ENCODE measurements around the gene C1QA.

The C1QA gene

DNA sequence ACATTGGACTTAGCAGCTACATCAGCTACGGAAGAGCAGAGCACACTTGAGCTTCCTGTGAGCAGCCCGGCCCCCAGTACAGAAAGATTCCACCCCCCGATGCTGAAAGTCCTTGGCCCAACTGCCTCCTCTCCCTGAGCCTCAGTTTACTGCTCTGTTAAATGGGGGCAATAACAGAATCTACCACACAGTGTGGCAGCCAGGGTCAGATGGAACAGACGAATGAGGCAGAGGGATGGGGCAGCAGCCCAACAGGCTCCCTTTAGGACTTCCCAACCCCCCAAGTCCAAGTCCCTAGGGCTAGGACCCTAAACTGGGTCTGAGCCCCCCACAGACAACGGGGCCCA, 22.9 kb upstream of the C1QA start:
- Histone ChIP-seq H3K27me3 (ENCODE audit: insufficient read depth, poor library complexity, severe bottlenecking) (no peaks in the 10 kb centered on the region), H3K4me3 (replicated peaks; ENCODE audit: insufficient read depth, low read length) (no peak overlapping the region), H3K27ac (replicated peaks) (no peak overlapping the region)
- no peak for TF ChIP-seq GABPA (IDR thresholded peaks at IDR 0.05; ENCODE audit: low read depth)
- TF ChIP-seq CTCF (IDR thresholded peaks at IDR 0.05; ENCODE audit: insufficient read depth, low read length): no peak
- TF ChIP-seq, protein P1, sequence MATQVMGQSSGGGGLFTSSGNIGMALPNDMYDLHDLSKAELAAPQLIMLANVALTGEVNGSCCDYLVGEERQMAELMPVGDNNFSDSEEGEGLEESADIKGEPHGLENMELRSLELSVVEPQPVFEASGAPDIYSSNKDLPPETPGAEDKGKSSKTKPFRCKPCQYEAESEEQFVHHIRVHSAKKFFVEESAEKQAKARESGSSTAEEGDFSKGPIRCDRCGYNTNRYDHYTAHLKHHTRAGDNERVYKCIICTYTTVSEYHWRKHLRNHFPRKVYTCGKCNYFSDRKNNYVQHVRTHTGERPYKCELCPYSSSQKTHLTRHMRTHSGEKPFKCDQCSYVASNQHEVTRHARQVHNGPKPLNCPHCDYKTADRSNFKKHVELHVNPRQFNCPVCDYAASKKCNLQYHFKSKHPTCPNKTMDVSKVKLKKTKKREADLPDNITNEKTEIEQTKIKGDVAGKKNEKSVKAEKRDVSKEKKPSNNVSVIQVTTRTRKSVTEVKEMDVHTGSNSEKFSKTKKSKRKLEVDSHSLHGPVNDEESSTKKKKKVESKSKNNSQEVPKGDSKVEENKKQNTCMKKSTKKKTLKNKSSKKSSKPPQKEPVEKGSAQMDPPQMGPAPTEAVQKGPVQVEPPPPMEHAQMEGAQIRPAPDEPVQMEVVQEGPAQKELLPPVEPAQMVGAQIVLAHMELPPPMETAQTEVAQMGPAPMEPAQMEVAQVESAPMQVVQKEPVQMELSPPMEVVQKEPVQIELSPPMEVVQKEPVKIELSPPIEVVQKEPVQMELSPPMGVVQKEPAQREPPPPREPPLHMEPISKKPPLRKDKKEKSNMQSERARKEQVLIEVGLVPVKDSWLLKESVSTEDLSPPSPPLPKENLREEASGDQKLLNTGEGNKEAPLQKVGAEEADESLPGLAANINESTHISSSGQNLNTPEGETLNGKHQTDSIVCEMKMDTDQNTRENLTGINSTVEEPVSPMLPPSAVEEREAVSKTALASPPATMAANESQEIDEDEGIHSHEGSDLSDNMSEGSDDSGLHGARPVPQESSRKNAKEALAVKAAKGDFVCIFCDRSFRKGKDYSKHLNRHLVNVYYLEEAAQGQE (IDR thresholded peaks at IDR 0.05; ENCODE audit: insufficient replicate concordance, low read depth): no peak
- TF ChIP-seq POLR2AphosphoS5 (IDR thresholded peaks at IDR 0.05; ENCODE audit: low read depth): no peak
- no peak for TF ChIP-seq SPI1 (IDR thresholded peaks at IDR 0.05; ENCODE audit: borderline replicate concordance, low read depth)
- DNase-seq (ENCODE audit: low read depth in 1 of 2, low spot score in 1 of 2): no peak

DNA sequence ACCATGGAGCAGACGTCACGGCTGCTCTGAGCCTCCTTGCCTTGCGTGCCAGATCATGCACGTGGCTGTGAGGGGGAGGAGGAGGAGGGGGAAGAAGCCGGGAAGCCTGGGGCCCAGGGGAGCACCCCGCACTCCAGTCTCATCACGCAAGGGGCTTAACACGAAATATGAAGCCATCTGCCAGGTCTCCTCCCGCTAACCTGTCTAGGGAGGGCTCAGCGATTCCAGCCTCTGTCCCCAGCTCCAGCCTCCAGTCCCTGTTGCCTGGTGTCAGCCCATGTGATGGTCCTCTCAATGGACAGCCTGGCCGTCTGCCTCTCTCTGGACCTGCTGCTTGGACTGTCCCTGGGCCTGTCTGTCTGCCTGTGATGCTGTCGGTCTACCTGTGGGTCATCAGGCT, 22.5 kb upstream of the C1QA start:
- TF ChIP-seq GABPA (IDR thresholded peaks at IDR 0.05; ENCODE audit: low read depth) (no peak), SPI1 (IDR thresholded peaks at IDR 0.05; ENCODE audit: borderline replicate concordance, low read depth) (no peak), POLR2AphosphoS5 (IDR thresholded peaks at IDR 0.05; ENCODE audit: low read depth) (no peak), CTCF (IDR thresholded peaks at IDR 0.05; ENCODE audit: insufficient read depth, low read length) (no peak)
- TF ChIP-seq, protein P1 (IDR thresholded peaks at IDR 0.05; ENCODE audit: insufficient replicate concordance, low read depth): no peak
- no peaks in the 10 kb centered on the region for H3K27me3 ChIP-seq (ENCODE audit: insufficient read depth, poor library complexity, severe bottlenecking)

GRCh38 chr1:22615886-22616285, 20.5 kb upstream of the C1QA start:
- TF ChIP-seq SPI1 (IDR thresholded peaks at IDR 0.05; ENCODE audit: borderline replicate concordance, low read depth) (0 out of 2 replicates have a peak, but pooled peaks have one; percentile 13), GABPA (IDR thresholded peaks at IDR 0.05; ENCODE audit: low read depth) (no peak), CTCF (IDR thresholded peaks at IDR 0.05; ENCODE audit: insufficient read depth, low read length) (no peak)
- TF ChIP-seq, protein P1 (IDR thresholded peaks at IDR 0.05; ENCODE audit: insufficient replicate concordance, low read depth): no peak
- no peaks in the 10 kb centered on the region for H3K27me3 ChIP-seq (ENCODE audit: insufficient read depth, poor library complexity, severe bottlenecking)
- DNase-seq (ENCODE audit: low read depth in 1 of 2, low spot score in 1 of 2): peak in 1 of 2 experiments; percentile 41
- H3K27ac ChIP-seq (replicated peaks): no peak overlapping the region
- H3K4me3 ChIP-seq (replicated peaks; ENCODE audit: insufficient read depth, low read length): no peak overlapping the region

More for the DNA sequence above, 22.5 kb upstream of the C1QA start:
- Histone ChIP-seq H3K27ac (replicated peaks) (no peak overlapping the region), H3K4me3 (replicated peaks; ENCODE audit: insufficient read depth, low read length) (no peak overlapping the region)
- DNase-seq (ENCODE audit: low read depth in 1 of 2, low spot score in 1 of 2): peak in 1 of 2 experiments; percentile 8
